HepG2 (cell line): ENCODE data around the gene STX4. TPM values are rescaled to one million over a fixed set of nuclear protein-coding genes. Genes with fewer than 3 reads are reported as not detected.
A peak's percentile ranks its signal among the peaks of the same experiment; 100 is the strongest.

Source experiments
- ATAC-seq: fragments of 200-7000 bp; cut with Tn5 transposase; 3 replicates; pipeline ENCODE4 v1.9.1; 2020; ENCODE audit warnings: mild to moderate bottlenecking, moderate library complexity
- BruUV-seq: library from RNA; stranded (reverse); fragments of 400-500 nt; replicated peaks from 2 replicates; lab custom pipeline; 2021; lab: Mats Ljungman, UMichigan
- CTCF ChIA-PET: fragments of 300-600 bp; formaldehyde crosslinking; extraction: SDS; loops from one replicate; lab custom pipeline; 2021; ENCODE audit warnings: low total read pairs, inconsistent platforms, low intra/inter-chr PET ratio; lab: Yijun Ruan, JAX
- POLR2A ChIA-PET: fragments of 350-600 bp; sonication (Branson Sonifier 250); formaldehyde crosslinking; loops from one replicate; lab custom pipeline; 2020; ENCODE audit warnings: antibody characterized with exemption, inconsistent platforms; lab: Yijun Ruan, JAX
- DNase-seq: peaks from one replicate; pipeline ENCODE4 v3.0.0-alpha.2; 2015; ENCODE audit warnings: low spot score
- FAIRE-seq: peaks from 3 replicates; lab custom pipeline; 2011; peaks lifted over from hg19 to GRCh38; lab: Jason Lieb, UNC
- H2AFZ ChIP-seq: one replicate; pipeline ENCODE4 v1.6.1; 2011; ENCODE audit warnings: low read length, inconsistent platforms
- H3K27ac ChIP-seq: fragments of 300-600 bp; 3 replicates; pipeline ENCODE4 v1.8.0; 2011; ENCODE audit warnings: mixed run types, mild to moderate bottlenecking, mixed read lengths, low read length, inconsistent platforms; ENCODE audit not compliant: insufficient read depth; ENCODE audit errors: extremely low read length
- H3K27me3 ChIP-seq, 2 experiments: fragments of 200-600 bp in 1 of 2; 2 replicates in 1 of 2; 3 replicates in 1 of 2; pipeline versions ENCODE4 v1.6.0 to v1.8.0; 2011; ENCODE audit warnings: low read length in 2 of 2, mild to moderate bottlenecking in 2 of 2, moderate library complexity in 2 of 2, inconsistent platforms in 1 of 2; ENCODE audit not compliant: insufficient read depth in 2 of 2, control insufficient read depth in 1 of 2
- H3K36me3 ChIP-seq, 2 experiments: fragments of 200-600 bp in 1 of 2; replicated peaks in 1 of 2; 2 replicates in 1 of 2; 3 replicates in 1 of 2; pipeline versions ENCODE4 v1.5.1 to v1.8.0; 2011; ENCODE audit warnings: low read length in 2 of 2, inconsistent platforms in 1 of 2; ENCODE audit not compliant: insufficient read depth in 2 of 2, control insufficient read depth in 1 of 2
- H3K4me1 ChIP-seq: 2 replicates; pipeline ENCODE4 v1.5.1; 2012; ENCODE audit warnings: low read length, inconsistent platforms; ENCODE audit not compliant: insufficient read depth
- H3K4me2 ChIP-seq: 2 replicates; pipeline ENCODE4 v1.6.0; 2011; ENCODE audit warnings: low read depth, low read length, inconsistent platforms
- H3K4me3 ChIP-seq, 3 experiments: fragments of 200-600 bp in 1 of 3; sonication (generic), shearing (Covaris generic) in 1 of 3; replicated peaks in 1 of 3; 2 replicates each; pipeline ENCODE4 v1.5.1; 2011 to 2016; ENCODE audit warnings: low read length in 3 of 3, inconsistent platforms in 2 of 3, low read depth in 2 of 3, mild to moderate bottlenecking in 2 of 3, control low read depth in 1 of 3, mixed read lengths in 1 of 3; ENCODE audit not compliant: insufficient read depth in 1 of 3
- H3K79me2 ChIP-seq: one replicate; pipeline ENCODE4 v1.6.1; 2011; ENCODE audit warnings: low read length, inconsistent platforms; ENCODE audit not compliant: insufficient read depth
- H3K9ac ChIP-seq: 2 replicates; pipeline ENCODE4 v1.6.0; 2011; ENCODE audit warnings: mild to moderate bottlenecking, low read depth, low read length, inconsistent platforms; ENCODE audit not compliant: insufficient read depth
- H3K9me3 ChIP-seq: 2 replicates; pipeline ENCODE4 v1.5.1; 2012; ENCODE audit warnings: mild to moderate bottlenecking, low read length
- H4K20me1 ChIP-seq: 2 replicates; pipeline ENCODE4 v1.6.0; 2011; ENCODE audit warnings: inconsistent platforms, mild to moderate bottlenecking, low read length, moderate library complexity; ENCODE audit not compliant: insufficient read depth
- ARNT ChIP-seq: fragments of 450-650 bp; IDR thresholded peaks from 2 replicates; pipeline ENCODE4 v1.6.1; 2017
- ELF4 ChIP-seq: sonication (generic); formaldehyde crosslinking; IDR thresholded peaks from 2 replicates; pipeline ENCODE4 v1.5.0; 2020; ENCODE audit warnings: missing genetic modification reagents, mild to moderate bottlenecking, moderate library complexity, borderline replicate concordance
- ERF ChIP-seq: IDR thresholded peaks from 2 replicates; pipeline ENCODE4 v1.6.1; 2018; ENCODE audit warnings: missing biosample characterization, missing genetic modification reagents
- HNF1B ChIP-seq: sonication (generic); formaldehyde crosslinking; IDR thresholded peaks from 2 replicates; pipeline ENCODE4 v1.5.1; 2020; ENCODE audit warnings: mild to moderate bottlenecking, moderate library complexity, missing genetic modification reagents
- HNRNPK ChIP-seq: fragments of 200-400 bp; formaldehyde crosslinking; IDR thresholded peaks from 2 replicates; pipeline ENCODE4 v1.6.1; 2018; ENCODE audit warnings: low read length, low read depth, moderate library complexity, mild to moderate bottlenecking; ENCODE audit not compliant: poor library complexity, severe bottlenecking
- HOXA3 ChIP-seq: sonication (generic); formaldehyde crosslinking; IDR thresholded peaks from 2 replicates; pipeline ENCODE4 v1.5.0; 2020; ENCODE audit warnings: missing genetic modification reagents
- KAT7 ChIP-seq: IDR thresholded peaks from 2 replicates; pipeline ENCODE4 v1.6.1; 2018; ENCODE audit warnings: borderline replicate concordance, missing compliant biosample characterization
- MAFG ChIP-seq: sonication (generic); formaldehyde crosslinking; IDR thresholded peaks from 2 replicates; pipeline ENCODE4 v1.5.1; 2020; ENCODE audit warnings: mild to moderate bottlenecking, missing genetic modification reagents
- PBX3 ChIP-seq: sonication (generic); formaldehyde crosslinking; IDR thresholded peaks from 2 replicates; pipeline ENCODE4 v1.8.1; 2023; ENCODE audit warnings: missing genetic modification reagents, inconsistent platforms, borderline replicate concordance
- PHF8 ChIP-seq: sonication (generic); formaldehyde crosslinking; IDR thresholded peaks from 2 replicates; pipeline ENCODE4 v1.5.0; 2020; ENCODE audit warnings: missing genetic modification reagents
- PRPF4 ChIP-seq: fragments of 200-400 bp; formaldehyde crosslinking; IDR thresholded peaks from 2 replicates; pipeline ENCODE4 v1.6.1; 2016; ENCODE audit warnings: low read length, low read depth; ENCODE audit not compliant: poor library complexity, severe bottlenecking
- RBFOX2 ChIP-seq: fragments of 200-400 bp; formaldehyde crosslinking; IDR thresholded peaks from 2 replicates; pipeline ENCODE4 v1.6.1; 2017; ENCODE audit warnings: low read depth, mild to moderate bottlenecking, low read length
- STAT5B ChIP-seq: sonication (generic); formaldehyde crosslinking; IDR thresholded peaks from 2 replicates; pipeline ENCODE4 v1.4.0; 2020; ENCODE audit warnings: missing genetic modification reagents
- TBX2 ChIP-seq: sonication (generic); formaldehyde crosslinking; IDR thresholded peaks from 2 replicates; pipeline ENCODE4 v1.5.0; 2020; ENCODE audit warnings: missing genetic modification reagents, mild to moderate bottlenecking, borderline replicate concordance
- TFDP2 ChIP-seq: sonication (generic); formaldehyde crosslinking; IDR thresholded peaks from 2 replicates; pipeline ENCODE4 v1.4.0; 2020; ENCODE audit warnings: missing genetic modification reagents
- ZBTB1 ChIP-seq: sonication (generic); formaldehyde crosslinking; IDR thresholded peaks from 2 replicates; pipeline ENCODE4 v1.4.0; 2020; ENCODE audit warnings: missing genetic modification reagents, borderline replicate concordance
- ZNF124 ChIP-seq: sonication (generic); formaldehyde crosslinking; IDR thresholded peaks from 2 replicates; pipeline ENCODE4 v1.4.0; 2020; ENCODE audit warnings: missing genetic modification reagents
- ZNF670 ChIP-seq: sonication (generic); formaldehyde crosslinking; IDR thresholded peaks from 2 replicates; pipeline ENCODE4 v1.8.0; 2022; ENCODE audit warnings: mild to moderate bottlenecking, missing genetic modification reagents, borderline replicate concordance
- ZNF772 ChIP-seq: sonication (generic); formaldehyde crosslinking; IDR thresholded peaks from 2 replicates; pipeline ENCODE4 v1.5.0; 2020; ENCODE audit warnings: mild to moderate bottlenecking, missing genetic modification reagents
- WGBS: methylation state at CpG from one replicate; pipeline ENCODE4 v1.1.6; 2017; ENCODE audit warnings: low lambda C conversion rate; 5-methylcytosine and 5-hydroxymethylcytosine counted together
- in situ Hi-C: cut with HindIII; loops from 2 replicates; pipeline ENCODE4 v1.10.0; 2017; ENCODE audit warnings: low pct_unique_long_range_greater_than_20kb; ENCODE audit not compliant: extremely low pct_ligation_motif_present
- intact Hi-C: fragments of 100-400 bp; cut with micrococcal nuclease; formaldehyde crosslinking; loops from one replicate; pipeline ENCODE4 v1.10.0; 2022; ENCODE audit not compliant: unreplicated experiment
- polyA plus RNA-seq, 8 experiments: library from polyadenylated mRNA; depleted of rRNA in 3 of 8; stranded (reverse) in 7 of 8; unstranded in 1 of 8; fragments of >200 nt; fragmentation: Illumina TruSeq in 4 of 8; extraction: Trizol in 4 of 8; gene quantifications; 2 replicates each; pipeline versions ENCODE4 v1.2.1 to v1.2.3, GENCODE V29; 2011 to 2016; ENCODE audit warnings: low read depth in 4 of 8, missing spikeins in 1 of 8, mixed read lengths in 1 of 8; ENCODE audit not compliant: insufficient read depth in 1 of 8
- total RNA-seq, 5 experiments: library from RNA; depleted of rRNA; stranded (reverse); fragments of >200 nt; fragmentation: Illumina TruSeq; extraction: Trizol; gene quantifications; 2 replicates each; pipeline ENCODE4 v1.2.3, GENCODE V29; 2016; ENCODE audit warnings: low read depth in 1 of 5

Gene STX4
- total and polyA plus RNA-seq, 2 of the 13 experiments (the other 11 are each of a cell fraction or from before 2014, with no cell fraction given): 29.2 to 34.6 TPM

- TF ChIP-seq TFDP2 (CRISPR knock-in tag) (no peak), ZBTB1 (CRISPR knock-in tag) (no peak), HNRNPK (no peak), PHF8 (CRISPR knock-in tag) (no peak), RBFOX2 (peak; percentile 73), STAT5B (no peak), PRPF4 (no peak)
Observed at GRCh38 chr16:31081428-31082351, 48.3 kb downstream of the STX4 start (continued).

GRCh38 chr16:31082368-31083045, 49.1 kb downstream of the STX4 start:
- Histone ChIP-seq H3K4me1 (no peaks in the 10 kb centered on the region), H3K36me3 (peaks cover 25 to 37% of the 10 kb centered on the region in 2 experiments), H3K4me2 (no peak overlapping the region), H3K9me3 (no peaks in the 10 kb centered on the region), H3K27me3 (no peaks in the 10 kb centered on the region), H3K4me3 (no peak overlapping the region), H3K9ac (no peak overlapping the region), H4K20me1 (no peaks in the 10 kb centered on the region), H3K79me2 (no peaks in the 10 kb centered on the region), H2AFZ (no peak overlapping the region), H3K27ac (no peak overlapping the region)
- 95% methylated on average over 14 of the region's 14 CpGs for WGBS
- CTCF ChIA-PET: no interaction called here
- in situ Hi-C loops (no loop called here), intact Hi-C loops (no loop called here)
- no TSS peak for BruUV-seq
- POLR2A ChIA-PET: no interaction called here
- DNase-seq: no peak
- peak; percentile 6 for ATAC-seq
- FAIRE-seq: no peak
- TF ChIP-seq ELF4 (CRISPR knock-in tag) (no peak), ZNF772 (0 out of 2 replicates have a peak, but pooled peaks have one; percentile 22), ERF (CRISPR knock-in tag) (no peak), ZNF124 (CRISPR knock-in tag) (no peak), TBX2 (CRISPR knock-in tag) (0 out of 2 replicates have a peak, but pooled peaks have one; percentile 32), ZNF670 (CRISPR knock-in tag) (no peak), HNF1B (CRISPR knock-in tag) (0 out of 2 replicates have a peak, but pooled peaks have one; percentile 43), HOXA3 (CRISPR knock-in tag) (no peak), PBX3 (CRISPR knock-in tag) (no peak), ARNT (no peak), KAT7 (CRISPR knock-in tag) (no peak), RBFOX2 (peak; percentile 49), MAFG (CRISPR knock-in tag) (no peak)
